Mammary epithelial cell (primary cell): ENCODE data around the gene SLC5A4.

Experiments
- EZH2 ChIP-seq: IDR thresholded peaks from 2 replicates; pipeline ENCODE4 v1.6.1; 2012; ENCODE audit warnings: low read length, inconsistent platforms, borderline replicate concordance
- TF ChIP-seq, protein P1 (sequence below), 2 donors: IDR thresholded peaks in 1 of 2; conservative IDR thresholded peaks in 1 of 2; 2 replicates each; pipeline ENCODE4 v1.5.1; 2011 to 2012; ENCODE audit warnings: inconsistent platforms in 2 of 2, low read length in 2 of 2, mild to moderate bottlenecking in 2 of 2, control low read depth in 1 of 2, low read depth in 1 of 2; ENCODE audit not compliant: insufficient read depth in 1 of 2; ENCODE audit errors: extremely low read depth in 1 of 2

DNA sequence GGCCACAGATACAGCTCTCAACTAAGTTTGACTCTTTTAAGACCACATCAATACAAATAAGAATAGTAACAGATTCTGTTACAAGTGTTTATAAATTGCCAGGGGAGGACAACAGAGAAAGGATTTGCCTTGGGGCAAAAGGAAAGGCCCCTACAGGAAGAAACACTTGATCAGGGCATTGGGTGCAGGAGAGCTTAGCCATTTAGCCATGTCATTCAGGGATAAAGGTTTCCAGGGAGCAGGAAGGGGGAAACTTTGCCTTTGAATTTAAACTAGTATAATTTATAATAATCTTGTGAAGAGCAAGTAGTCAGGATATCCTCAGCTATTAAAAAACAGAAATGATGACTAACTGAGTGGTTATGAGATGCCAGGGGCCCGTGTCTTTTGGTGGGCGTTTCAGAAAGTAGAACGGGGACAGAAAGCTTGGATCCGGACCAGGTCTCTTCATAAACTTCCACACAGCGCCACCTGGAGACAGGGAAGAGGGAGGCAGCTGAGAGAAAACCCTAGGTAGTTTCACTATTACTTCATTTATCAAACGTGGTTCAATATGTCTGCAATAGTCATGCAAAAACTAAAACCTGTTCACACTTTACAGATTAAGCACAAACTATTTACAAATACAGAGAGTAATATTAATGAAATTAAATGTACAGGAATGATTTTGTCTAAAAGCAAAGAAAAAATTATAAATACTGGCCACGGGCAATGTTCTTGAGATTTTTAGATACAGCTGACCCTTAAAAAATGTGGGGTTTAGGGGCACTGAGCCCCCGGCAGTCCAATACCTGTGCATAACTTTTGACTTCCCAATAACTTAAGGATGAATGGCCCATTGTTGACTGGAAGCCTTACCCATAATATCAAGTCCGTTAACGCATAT, 11.0 kb upstream of the SLC5A4 start:
- TF ChIP-seq, protein P1, sequence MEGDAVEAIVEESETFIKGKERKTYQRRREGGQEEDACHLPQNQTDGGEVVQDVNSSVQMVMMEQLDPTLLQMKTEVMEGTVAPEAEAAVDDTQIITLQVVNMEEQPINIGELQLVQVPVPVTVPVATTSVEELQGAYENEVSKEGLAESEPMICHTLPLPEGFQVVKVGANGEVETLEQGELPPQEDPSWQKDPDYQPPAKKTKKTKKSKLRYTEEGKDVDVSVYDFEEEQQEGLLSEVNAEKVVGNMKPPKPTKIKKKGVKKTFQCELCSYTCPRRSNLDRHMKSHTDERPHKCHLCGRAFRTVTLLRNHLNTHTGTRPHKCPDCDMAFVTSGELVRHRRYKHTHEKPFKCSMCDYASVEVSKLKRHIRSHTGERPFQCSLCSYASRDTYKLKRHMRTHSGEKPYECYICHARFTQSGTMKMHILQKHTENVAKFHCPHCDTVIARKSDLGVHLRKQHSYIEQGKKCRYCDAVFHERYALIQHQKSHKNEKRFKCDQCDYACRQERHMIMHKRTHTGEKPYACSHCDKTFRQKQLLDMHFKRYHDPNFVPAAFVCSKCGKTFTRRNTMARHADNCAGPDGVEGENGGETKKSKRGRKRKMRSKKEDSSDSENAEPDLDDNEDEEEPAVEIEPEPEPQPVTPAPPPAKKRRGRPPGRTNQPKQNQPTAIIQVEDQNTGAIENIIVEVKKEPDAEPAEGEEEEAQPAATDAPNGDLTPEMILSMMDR (conservative IDR thresholded peaks at IDR 0.05 in 1 of 2, IDR thresholded peaks at IDR 0.05 in 1 of 2; ENCODE audit: extremely low read depth in 1 of 2, insufficient read depth in 1 of 2, low read depth in 1 of 2, low read length in 2 of 2), result peak; percentile 90 to 92
- no peak for TF ChIP-seq EZH2
